ENCODE data around the gene C2CD2. TPM values are rescaled to one million over a fixed set of nuclear protein-coding genes. Genes with fewer than 3 reads are reported as not detected.

The C2CD2 gene
- total and polyA plus RNA-seq, 2 donors (not counting 3 experiments of a cell fraction or from before 2014, with no cell fraction given) = 32.6 to 41.2 TPM

DNA sequence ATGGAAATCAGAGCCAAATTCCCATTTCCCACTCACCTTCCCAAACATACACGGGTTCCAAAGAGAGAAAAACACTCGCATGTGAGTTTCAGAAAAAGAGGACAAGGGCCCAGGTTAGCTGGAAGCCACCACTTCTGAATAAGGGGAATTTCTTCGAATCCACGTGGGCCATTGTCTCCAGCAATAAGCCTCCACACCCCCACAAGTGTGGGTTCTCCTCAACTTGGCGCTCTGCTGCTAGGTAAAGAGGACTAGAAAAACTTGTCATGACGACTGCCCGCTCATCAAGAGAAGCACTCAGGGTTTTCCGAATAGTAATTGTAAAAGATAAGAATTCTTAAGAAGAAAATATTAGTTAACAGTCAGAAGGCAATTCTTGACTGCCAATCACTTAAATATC, 105.3 kb downstream of the C2CD2 start:
- DNase-seq (ENCODE audit: low read depth, low spot score) = no peak
- H3K4me2 ChIP-seq (ENCODE audit: insufficient read depth, low read length) = no peak overlapping the region
- peaks cover 0 to 10% of the 10 kb centered on the region in 2 experiments for H3K36me3 ChIP-seq (ENCODE audit: control insufficient read depth in 2 of 2, extremely low read depth in 1 of 2, insufficient read depth in 2 of 2, low read length in 2 of 2)
- POLR2A ChIA-PET = interaction anchor here (0.7 kb wide), 1 partner anchor 85 kb away, joined by 3 read pairs; no protein-coding TSS in a partner anchor
- H3K27me3 ChIP-seq (ENCODE audit: control insufficient read depth in 2 of 2, insufficient read depth in 2 of 2, low read length in 2 of 2) = no peaks in the 10 kb centered on the region
- TF ChIP-seq EZH2 (IDR thresholded peaks at IDR 0.05; ENCODE audit: borderline replicate concordance, low read depth, low read length, severe bottlenecking) = no peak
- TF ChIP-seq GATA2 (IDR thresholded peaks at IDR 0.05; ENCODE audit: insufficient read depth, insufficient read length, low read depth, low read length) = no peak
- no peak for TF ChIP-seq JUN (IDR thresholded peaks at IDR 0.05; ENCODE audit: borderline replicate concordance, insufficient read depth, insufficient read length, low read depth)
- TF ChIP-seq, protein P1, sequence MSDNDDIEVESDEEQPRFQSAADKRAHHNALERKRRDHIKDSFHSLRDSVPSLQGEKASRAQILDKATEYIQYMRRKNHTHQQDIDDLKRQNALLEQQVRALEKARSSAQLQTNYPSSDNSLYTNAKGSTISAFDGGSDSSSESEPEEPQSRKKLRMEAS (IDR thresholded peaks at IDR 0.05; ENCODE audit: insufficient read depth, insufficient read length) = no peak
- TF ChIP-seq CTCF (IDR thresholded peaks at IDR 0.05; ENCODE audit: extremely low read depth in 1 of 2, insufficient read depth in 1 of 2, low read depth in 1 of 2, low read length in 2 of 2) = no peak
- TF ChIP-seq POLR2A (IDR thresholded peaks at IDR 0.05; ENCODE audit: low read depth, low read length) = no peak
- no peak for TF ChIP-seq POLR2AphosphoS5 (IDR thresholded peaks at IDR 0.05; ENCODE audit: insufficient read depth, low read depth, low read length)
- no peak for TF ChIP-seq MYC (IDR thresholded peaks at IDR 0.05; ENCODE audit: low read depth, low read length)
- TF ChIP-seq FOS (IDR thresholded peaks at IDR 0.05; ENCODE audit: borderline replicate concordance, insufficient read depth, low read length) = no peak
- BruUV-seq (replicated peaks) = no TSS peak
- no peak overlapping the region for H3K27ac ChIP-seq (ENCODE audit: insufficient read depth, low read depth, low read length)
- no peaks in the 10 kb centered on the region for H3K9me3 ChIP-seq (replicated peaks; ENCODE audit: control insufficient read depth, insufficient read depth, low read length)
- no peak overlapping the region for H3K4me3 ChIP-seq (replicated peaks in 1 of 3; ENCODE audit: insufficient read depth in 1 of 3, low read depth in 1 of 3, low read length in 3 of 3)
- no peaks in the 10 kb centered on the region for H3K79me2 ChIP-seq (ENCODE audit: control insufficient read depth, insufficient read depth, low read length)
- H3K9me1 ChIP-seq (replicated peaks; ENCODE audit: control insufficient read depth, extremely low read depth, insufficient read depth, low read length) = no peaks in the 10 kb centered on the region
- no peaks in the 10 kb centered on the region for H4K20me1 ChIP-seq (replicated peaks; ENCODE audit: control insufficient read depth, extremely low read depth, insufficient read depth, low read length)
- no peak overlapping the region for H2AFZ ChIP-seq (ENCODE audit: low read depth, low read length)
- intact Hi-C loops (cut with micrococcal nuclease) = no loop called here
- no peaks in the 10 kb centered on the region for H3K4me1 ChIP-seq (ENCODE audit: control insufficient read depth, extremely low read depth, insufficient read depth, low read length)
- dilution Hi-C loops (cut with MboI; ENCODE audit: extremely low pct_ligation_motif_present, low sequenced_read_pairs) = no loop called here
- CTCF ChIA-PET = interaction anchor here (1.1 kb wide), 1 partner anchor 259 kb away, joined by 3 read pairs; no protein-coding TSS in a partner anchor
- FAIRE-seq = no peak
- H3K9ac ChIP-seq (replicated peaks; ENCODE audit: extremely low read depth, insufficient read depth, low read length) = no peak overlapping the region

Data from endothelial cell of umbilical vein (primary cell).